Measurements from ENCODE around the gene DOK3. TPM values are rescaled to one million over a fixed set of nuclear protein-coding genes. Genes with fewer than 3 reads are reported as not detected.

DOK3 gene
- total RNA-seq, 1 experiment from 2014 or later: 8.0 TPM

DNA sequence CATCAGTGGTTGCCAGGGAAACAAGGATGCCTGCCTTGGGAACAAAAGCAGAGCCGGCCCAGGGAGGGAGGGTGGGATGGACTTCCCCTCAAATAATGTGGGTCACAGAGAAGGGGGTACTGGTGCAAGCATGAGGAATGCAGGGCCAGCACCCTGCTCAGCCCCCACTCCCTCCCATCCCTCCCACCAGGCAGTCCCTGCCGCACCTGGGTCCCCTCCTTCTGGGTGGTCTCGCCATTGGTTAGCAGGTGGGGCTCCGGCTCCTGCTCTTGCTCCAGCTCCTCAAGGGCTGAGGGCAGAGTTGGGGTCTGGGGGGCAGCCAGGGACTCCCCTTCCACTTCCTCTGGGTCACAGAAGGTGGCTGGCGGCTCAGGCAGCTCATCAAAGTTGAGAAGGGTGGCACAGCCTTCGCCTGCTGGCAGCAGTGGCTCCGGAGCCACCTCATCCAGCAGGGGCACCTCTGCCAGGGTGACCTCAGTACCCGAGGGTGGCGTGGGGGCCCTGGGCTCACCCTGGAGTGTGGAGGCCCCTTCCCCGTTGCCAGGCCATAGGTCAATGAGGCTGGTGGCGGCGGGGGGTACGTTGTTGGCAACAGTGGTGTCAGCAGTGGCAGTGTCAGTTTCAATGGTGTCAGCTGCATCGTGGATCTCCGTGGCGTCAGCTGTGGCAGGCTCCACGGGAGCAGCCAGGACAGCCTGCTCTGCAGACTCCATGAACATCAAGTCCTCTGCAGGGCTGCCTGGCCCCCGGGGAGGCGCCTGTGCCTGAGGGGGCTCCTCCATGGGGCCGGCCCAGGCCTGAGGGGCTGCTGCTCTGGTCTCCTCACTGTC lies 51.6 kb downstream of the DOK3 start:
- Histone ChIP-seq H3K4me3 (replicated peaks in 1 of 2; ENCODE audit: low read depth in 1 of 2, low read length in 2 of 2) (no peak overlapping the region), H3K27me3 (ENCODE audit: insufficient read depth, low read length) (no peaks in the 10 kb centered on the region), H3K4me1 (ENCODE audit: control insufficient read depth in 1 of 2, insufficient read depth in 2 of 2, low read length in 2 of 2) (peaks cover 8 to 40% of the 10 kb centered on the region in 2 experiments; a peak in 3 of 4 replicates), H2AFZ (ENCODE audit: low read depth, low read length, poor library complexity, severe bottlenecking) (no peak overlapping the region), H3K79me2 (ENCODE audit: insufficient read depth, low read length) (no peaks in the 10 kb centered on the region; the same call in 1 of the 2 replicates), H3K27ac (ENCODE audit: low read depth, low read length) (no peak overlapping the region), H3K9ac (ENCODE audit: low read length) (no peak overlapping the region), H3K36me3 (ENCODE audit: control insufficient read depth in 1 of 2, insufficient read depth in 2 of 2, low read length in 2 of 2) (peaks cover 0 to 11% of the 10 kb centered on the region in 2 experiments; a peak in 1 of 4 replicates), H3K4me2 (ENCODE audit: low read length) (no peak overlapping the region), H3K9me3 (ENCODE audit: control insufficient read depth in 1 of 2, insufficient read depth in 1 of 2, low read depth in 1 of 2, low read length in 2 of 2) (no peaks in the 10 kb centered on the region), H4K20me1 (ENCODE audit: insufficient read depth) (no peaks in the 10 kb centered on the region), H3K9me2 (ENCODE audit: insufficient read depth) (no peaks in the 10 kb centered on the region)
- intact Hi-C loops (cut with micrococcal nuclease): loop anchor here (1.0 to 2.0 kb wide), 2 partner anchors 38 to 343 kb away; no protein-coding TSS in a partner anchor
- POLR2A ChIA-PET: interaction anchor here (0.8 to 1.7 kb wide), 9 partner anchors 10 to 150 kb away, joined by 3 to 9 read pairs (median 4); partner anchors contain the start of gene PDLIM7
- ATAC-seq (no peak), DNase-seq (ENCODE audit: low read depth, low spot score) (no peak)
- CTCF ChIA-PET: interaction anchor here (0.8 to 6.8 kb wide), 19 partner anchors 8 to 345 kb away, joined by 3 to 85 read pairs (median 4); partner anchors contain the start of genes GRK6, PDLIM7 and PFN3
- RAD21 ChIA-PET (ENCODE audit: low non-redundant PET in 1 of 2, low total read pairs in 2 of 2, uncharacterized antibody in 2 of 2, unreplicated experiment in 2 of 2): interaction anchor here (0.5 to 1.2 kb wide), 2 partner anchors 7 to 54 kb away, joined by 3 read pairs; no protein-coding TSS in a partner anchor
- TF ChIP-seq EGR1 (IDR thresholded peaks at IDR 0.05; ENCODE audit: low read depth): no peak
- TF ChIP-seq JUND (IDR thresholded peaks at IDR 0.05): no peak
- no peak for TF ChIP-seq EZH2 (IDR thresholded peaks at IDR 0.05)
- TF ChIP-seq SRF (IDR thresholded peaks at IDR 0.05; ENCODE audit: low read depth): no peak
- TF ChIP-seq, protein P1, sequence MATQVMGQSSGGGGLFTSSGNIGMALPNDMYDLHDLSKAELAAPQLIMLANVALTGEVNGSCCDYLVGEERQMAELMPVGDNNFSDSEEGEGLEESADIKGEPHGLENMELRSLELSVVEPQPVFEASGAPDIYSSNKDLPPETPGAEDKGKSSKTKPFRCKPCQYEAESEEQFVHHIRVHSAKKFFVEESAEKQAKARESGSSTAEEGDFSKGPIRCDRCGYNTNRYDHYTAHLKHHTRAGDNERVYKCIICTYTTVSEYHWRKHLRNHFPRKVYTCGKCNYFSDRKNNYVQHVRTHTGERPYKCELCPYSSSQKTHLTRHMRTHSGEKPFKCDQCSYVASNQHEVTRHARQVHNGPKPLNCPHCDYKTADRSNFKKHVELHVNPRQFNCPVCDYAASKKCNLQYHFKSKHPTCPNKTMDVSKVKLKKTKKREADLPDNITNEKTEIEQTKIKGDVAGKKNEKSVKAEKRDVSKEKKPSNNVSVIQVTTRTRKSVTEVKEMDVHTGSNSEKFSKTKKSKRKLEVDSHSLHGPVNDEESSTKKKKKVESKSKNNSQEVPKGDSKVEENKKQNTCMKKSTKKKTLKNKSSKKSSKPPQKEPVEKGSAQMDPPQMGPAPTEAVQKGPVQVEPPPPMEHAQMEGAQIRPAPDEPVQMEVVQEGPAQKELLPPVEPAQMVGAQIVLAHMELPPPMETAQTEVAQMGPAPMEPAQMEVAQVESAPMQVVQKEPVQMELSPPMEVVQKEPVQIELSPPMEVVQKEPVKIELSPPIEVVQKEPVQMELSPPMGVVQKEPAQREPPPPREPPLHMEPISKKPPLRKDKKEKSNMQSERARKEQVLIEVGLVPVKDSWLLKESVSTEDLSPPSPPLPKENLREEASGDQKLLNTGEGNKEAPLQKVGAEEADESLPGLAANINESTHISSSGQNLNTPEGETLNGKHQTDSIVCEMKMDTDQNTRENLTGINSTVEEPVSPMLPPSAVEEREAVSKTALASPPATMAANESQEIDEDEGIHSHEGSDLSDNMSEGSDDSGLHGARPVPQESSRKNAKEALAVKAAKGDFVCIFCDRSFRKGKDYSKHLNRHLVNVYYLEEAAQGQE (IDR thresholded peaks at IDR 0.05; ENCODE audit: low read depth): no peak
- no peak for TF ChIP-seq FOSL1 (IDR thresholded peaks at IDR 0.05; ENCODE audit: low read depth)
- TF ChIP-seq TCF7L2 (IDR thresholded peaks at IDR 0.05; ENCODE audit: borderline replicate concordance, extremely low read depth, insufficient read depth, insufficient read length): no peak
- TF ChIP-seq, protein P2, sequence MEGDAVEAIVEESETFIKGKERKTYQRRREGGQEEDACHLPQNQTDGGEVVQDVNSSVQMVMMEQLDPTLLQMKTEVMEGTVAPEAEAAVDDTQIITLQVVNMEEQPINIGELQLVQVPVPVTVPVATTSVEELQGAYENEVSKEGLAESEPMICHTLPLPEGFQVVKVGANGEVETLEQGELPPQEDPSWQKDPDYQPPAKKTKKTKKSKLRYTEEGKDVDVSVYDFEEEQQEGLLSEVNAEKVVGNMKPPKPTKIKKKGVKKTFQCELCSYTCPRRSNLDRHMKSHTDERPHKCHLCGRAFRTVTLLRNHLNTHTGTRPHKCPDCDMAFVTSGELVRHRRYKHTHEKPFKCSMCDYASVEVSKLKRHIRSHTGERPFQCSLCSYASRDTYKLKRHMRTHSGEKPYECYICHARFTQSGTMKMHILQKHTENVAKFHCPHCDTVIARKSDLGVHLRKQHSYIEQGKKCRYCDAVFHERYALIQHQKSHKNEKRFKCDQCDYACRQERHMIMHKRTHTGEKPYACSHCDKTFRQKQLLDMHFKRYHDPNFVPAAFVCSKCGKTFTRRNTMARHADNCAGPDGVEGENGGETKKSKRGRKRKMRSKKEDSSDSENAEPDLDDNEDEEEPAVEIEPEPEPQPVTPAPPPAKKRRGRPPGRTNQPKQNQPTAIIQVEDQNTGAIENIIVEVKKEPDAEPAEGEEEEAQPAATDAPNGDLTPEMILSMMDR (IDR thresholded peaks at IDR 0.05 in 2 of 3, conservative IDR thresholded peaks at IDR 0.05 in 1 of 3; ENCODE audit: borderline replicate concordance in 1 of 3, insufficient read depth in 1 of 3, low read depth in 2 of 3, low read length in 2 of 3): no peak
- TF ChIP-seq CEBPB (IDR thresholded peaks at IDR 0.05; ENCODE audit: low read depth): no peak
- no peak for TF ChIP-seq EZH2phosphoT487 (IDR thresholded peaks at IDR 0.05; ENCODE audit: borderline replicate concordance)
- no peak for TF ChIP-seq ELF1 (IDR thresholded peaks at IDR 0.05; ENCODE audit: borderline replicate concordance, low read depth)
- TF ChIP-seq YY1 (IDR thresholded peaks at IDR 0.05; ENCODE audit: extremely low read depth, insufficient replicate concordance, low read depth, low read length): no peak
- no peak for TF ChIP-seq ATF3 (IDR thresholded peaks at IDR 0.05)
- TF ChIP-seq, protein P3, sequence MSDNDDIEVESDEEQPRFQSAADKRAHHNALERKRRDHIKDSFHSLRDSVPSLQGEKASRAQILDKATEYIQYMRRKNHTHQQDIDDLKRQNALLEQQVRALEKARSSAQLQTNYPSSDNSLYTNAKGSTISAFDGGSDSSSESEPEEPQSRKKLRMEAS (IDR thresholded peaks at IDR 0.05): no peak
- no peak for TF ChIP-seq POLR2AphosphoS5 (IDR thresholded peaks at IDR 0.05; ENCODE audit: low read depth, low read length)
- TF ChIP-seq CBX3 (IDR thresholded peaks at IDR 0.05; ENCODE audit: low read depth): no peak
- no peak for TF ChIP-seq ZFX (IDR thresholded peaks at IDR 0.05)
- no peak for TF ChIP-seq POLR2A (IDR thresholded peaks at IDR 0.05; ENCODE audit: borderline replicate concordance, extremely low read depth, insufficient read depth, insufficient read length)
- no TSS peak for BruUV-seq (replicated peaks)
